HG03196 (cell line): ENCODE results near the gene C12orf75.

ENCODE experiments used
- ATAC-seq: cut with Tn5 transposase; IDR thresholded peaks from one replicate; pipeline ENCODE4 v1.9.1; 2021; ENCODE audit not compliant: unreplicated experiment

The C12orf75 gene

DNA sequence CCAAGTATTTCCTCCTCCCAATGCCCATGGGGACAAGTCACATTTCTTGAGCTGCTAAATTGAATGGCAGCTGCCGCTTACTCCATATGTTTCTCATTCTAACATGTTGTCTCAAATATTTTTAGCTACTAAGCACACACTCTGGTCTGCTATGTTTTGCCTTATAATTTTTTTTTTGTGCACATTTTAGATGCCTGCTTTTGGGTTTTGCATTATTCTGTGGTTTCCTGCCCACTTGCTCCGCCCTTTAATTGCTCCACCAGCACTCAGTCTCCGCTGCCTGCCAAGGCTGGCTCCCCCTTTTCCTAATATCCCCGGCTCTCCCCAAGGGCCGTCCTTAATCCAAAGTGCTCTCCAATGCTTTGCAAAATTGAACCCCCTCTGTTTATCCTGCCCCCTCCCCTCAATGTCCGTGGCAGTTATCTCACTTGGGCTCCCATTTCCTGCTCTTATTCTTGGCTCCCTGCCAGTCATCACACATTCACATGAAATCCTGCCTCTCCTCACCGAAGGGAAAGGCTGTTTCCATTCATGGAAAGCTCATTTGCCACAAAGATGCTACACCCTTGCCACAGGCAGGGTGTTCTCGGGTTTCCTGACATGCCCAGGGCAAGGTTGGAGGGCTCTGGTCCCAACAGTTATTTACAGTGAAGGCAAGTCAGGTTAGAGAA, 79.4 kb downstream of the C12orf75 start:
- no peak for ATAC-seq

DNA sequence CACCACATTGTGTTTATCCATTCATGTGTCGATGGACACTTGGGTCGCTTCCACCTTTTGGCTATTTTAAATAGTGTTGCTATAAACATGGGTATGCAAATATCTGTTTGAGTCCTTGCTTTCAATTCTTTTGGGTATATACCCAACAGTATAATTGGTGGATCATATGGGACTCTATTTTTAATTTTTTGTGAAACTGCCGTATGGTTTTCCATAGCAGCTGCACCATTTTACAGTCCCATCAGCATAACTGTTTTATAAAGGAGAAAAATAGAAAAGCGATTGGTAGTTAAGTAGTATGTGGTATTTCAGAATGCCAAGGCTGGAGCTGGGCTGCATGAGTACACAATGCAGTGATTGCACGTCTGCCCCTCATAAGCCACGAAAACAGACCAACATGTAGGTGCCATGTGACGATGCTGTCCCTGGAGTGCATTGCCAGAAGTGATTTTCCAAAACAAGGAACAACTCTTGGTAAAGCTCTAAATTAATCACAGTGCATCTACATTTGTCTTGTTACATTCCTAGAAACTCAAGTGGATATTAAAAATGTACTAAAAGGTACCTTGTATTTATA, 83.5 kb downstream of the C12orf75 start:
- ATAC-seq = no peak

DNA sequence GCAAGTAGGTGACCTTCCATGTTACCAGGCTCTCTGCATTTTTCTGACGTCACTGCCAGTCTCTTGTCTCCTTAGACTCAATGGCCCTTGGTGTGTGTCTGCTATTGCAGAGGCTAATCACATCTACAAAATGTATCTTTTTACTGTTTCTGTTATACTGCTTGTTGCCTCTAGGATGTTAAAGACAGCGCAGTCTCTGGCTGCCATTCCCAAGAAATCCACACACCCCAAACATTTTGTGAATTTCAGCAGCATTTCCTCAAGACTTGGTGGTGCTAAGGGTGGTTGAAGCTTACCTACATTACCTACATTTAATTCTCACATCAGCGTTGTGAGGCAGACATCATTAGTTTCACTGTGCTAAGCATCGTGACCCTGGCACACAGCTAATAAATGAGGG, 87.2 kb downstream of the C12orf75 start:
- ATAC-seq = no peak

DNA sequence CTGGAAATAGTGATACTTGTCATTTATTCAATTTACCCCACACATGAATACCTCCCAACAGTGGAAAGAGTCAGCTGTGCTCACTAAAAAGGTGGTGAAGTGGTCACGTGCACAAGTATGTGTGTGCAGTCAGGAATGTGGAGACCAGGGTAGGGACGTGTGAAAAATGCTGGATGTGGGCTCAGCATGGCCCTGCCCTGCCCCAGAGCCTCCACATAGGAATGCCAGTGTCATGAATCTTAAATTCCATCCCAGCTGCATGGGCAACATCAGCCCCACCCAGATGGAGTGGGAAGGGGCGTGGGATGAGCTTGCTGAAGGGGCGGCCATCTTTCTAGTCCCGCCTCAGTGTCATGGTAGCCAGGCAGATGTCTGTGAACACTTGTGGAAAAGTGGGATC, 87.7 kb downstream of the C12orf75 start:
- ATAC-seq = no peak

DNA sequence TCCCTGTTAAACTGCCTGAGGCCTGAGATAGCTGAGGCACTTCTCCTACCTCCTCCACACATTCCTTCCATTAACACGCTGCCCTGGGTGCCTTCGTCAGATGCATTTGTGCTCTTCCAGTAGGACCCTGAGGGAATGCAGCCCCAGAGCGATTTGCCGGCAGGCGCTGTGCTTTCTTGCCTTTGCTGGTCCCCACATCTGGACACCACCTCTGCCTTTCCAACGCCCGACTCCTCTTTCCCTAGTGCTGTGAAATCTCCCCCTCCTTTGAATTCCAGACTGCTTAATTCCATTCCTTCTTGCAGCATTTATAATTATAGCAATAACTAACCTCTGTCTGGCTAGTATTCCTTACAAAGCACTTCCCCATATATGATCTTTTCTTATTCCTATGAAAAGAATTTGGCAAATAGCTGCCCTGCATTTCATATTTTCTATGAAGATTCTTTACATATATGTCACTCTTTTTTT, 88.4 kb downstream of the C12orf75 start:
- ATAC-seq = no peak

DNA sequence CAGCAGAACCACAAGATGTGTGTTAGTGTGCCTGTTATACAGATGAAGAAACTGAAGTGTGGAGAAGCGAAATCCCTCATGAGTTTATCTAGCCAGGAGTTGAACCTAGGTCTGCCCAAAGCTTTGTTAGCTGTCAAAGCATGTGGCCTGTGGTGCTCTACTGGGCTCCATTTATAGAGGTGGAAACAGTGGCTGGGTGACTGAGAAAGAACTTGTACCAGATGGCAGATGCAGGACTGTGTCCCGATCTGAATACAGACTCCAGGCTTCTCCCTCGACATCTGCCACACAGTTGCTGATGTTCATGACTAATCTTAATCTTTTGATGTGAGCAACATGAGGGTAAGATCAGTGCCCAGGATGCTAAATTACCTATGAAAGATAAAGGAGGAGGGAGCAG, 89.1 kb downstream of the C12orf75 start:
- ATAC-seq = no peak

DNA sequence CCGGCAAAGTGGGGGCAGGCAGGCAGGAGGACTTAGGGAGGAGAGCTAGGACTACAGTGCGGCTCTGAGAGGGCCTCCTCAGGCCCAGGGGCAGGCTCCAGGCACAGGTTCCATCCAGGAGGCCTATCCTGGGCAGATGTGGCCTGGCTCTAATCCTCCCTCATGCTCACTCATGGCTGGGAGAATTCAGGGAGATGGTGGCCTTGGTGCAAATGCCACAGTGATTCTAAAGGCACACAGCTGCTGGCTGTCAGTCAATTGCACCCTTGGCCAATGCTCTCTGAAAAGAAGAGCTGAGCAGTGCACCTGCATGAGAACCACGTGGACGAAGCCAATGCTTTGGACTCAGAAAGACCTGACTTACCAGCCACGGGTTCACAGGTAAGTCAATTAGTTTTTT, 89.6 kb downstream of the C12orf75 start:
- no peak for ATAC-seq

DNA sequence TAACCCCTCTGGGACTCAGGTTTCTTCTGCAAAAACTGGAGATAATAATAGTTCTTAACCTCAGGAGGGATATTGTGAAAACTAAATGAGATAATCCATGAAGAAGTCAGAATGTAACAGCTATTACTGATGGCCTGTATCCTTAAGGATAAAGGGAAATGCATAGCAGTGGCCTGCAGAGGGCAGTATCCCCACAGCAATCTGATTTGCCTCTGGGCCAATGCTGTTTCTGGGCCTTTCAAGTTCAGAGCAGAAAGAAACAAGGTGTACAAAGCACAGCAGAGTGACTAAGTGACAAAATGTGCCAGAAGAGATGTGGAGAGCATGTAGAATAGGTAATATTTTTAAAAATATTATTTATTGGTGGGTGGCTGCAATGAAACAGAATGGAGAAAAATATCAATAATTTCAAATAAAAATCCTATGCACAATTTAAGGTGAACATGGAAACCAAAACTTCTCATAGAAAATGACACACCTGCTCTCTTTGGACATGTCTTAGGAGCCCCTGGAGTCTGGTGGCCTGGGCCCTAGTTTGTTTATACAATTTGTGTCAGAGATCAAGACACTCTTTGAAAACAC, 90.3 kb downstream of the C12orf75 start:
- ATAC-seq = no peak
